HCT116 (cell line): ENCODE results near the gene STAG1. TPM values are rescaled to one million over a fixed set of nuclear protein-coding genes. Genes with fewer than 3 reads are reported as not detected.
"Not testable (repeated sequence)": the region's sequence is repeated elsewhere in the genome, so short reads cannot be mapped to it uniquely, and the experiment has no call there.

Experiments
- ATAC-seq: fragments of 200-7000 bp; cut with Tn5 transposase; 2 replicates; pipeline ENCODE4 v1.9.1; 2020; ENCODE audit warnings: mild to moderate bottlenecking, moderate library complexity
- BruUV-seq: library from RNA; stranded (reverse); fragments of 400-500 nt; replicated peaks from 2 replicates; lab custom pipeline; 2021; lab: Mats Ljungman, UMichigan
- CTCF ChIA-PET: fragments of 300-600 bp; sonication (Branson Sonifier 250); formaldehyde crosslinking; loops from one replicate; lab custom pipeline; 2021; ENCODE audit warnings: antibody characterized with exemption; lab: Charles Lee
- POLR2A ChIA-PET: fragments of 300-600, 350-600 bp; sonication (Branson Sonifier 250); formaldehyde crosslinking; loops from one replicate; lab custom pipeline; 2021; ENCODE audit warnings: antibody characterized with exemption; lab: Charles Lee
- RAD21 ChIA-PET, 2 experiments: fragments of 300-600 bp; sonication (Branson Sonifier 250); formaldehyde crosslinking; loops; one replicate each; lab custom pipeline; 2023; ENCODE audit warnings: low total read pairs in 2 of 2; ENCODE audit not compliant: uncharacterized antibody in 2 of 2, unreplicated experiment in 2 of 2, low non-redundant PET in 1 of 2; lab: Charles Lee
- DNase-seq: peaks from one replicate; pipeline ENCODE4 v3.0.0-alpha.2; 2010; ENCODE audit warnings: low read depth, low spot score
- H2AFZ ChIP-seq: fragments of 200-600 bp; shearing (Covaris generic), sonication (generic); 2 replicates; pipeline ENCODE4 v1.6.1; 2017; ENCODE audit warnings: low read depth, mixed run types, mixed read lengths, antibody characterized with exemption, low read length; ENCODE audit not compliant: poor library complexity, severe bottlenecking
- H3K27ac ChIP-seq: 2 replicates; pipeline ENCODE4 v1.5.1; 2012; ENCODE audit warnings: low read depth, low read length
- H3K27me3 ChIP-seq: fragments of 200-600 bp; sonication (generic); 2 replicates; pipeline ENCODE4 v1.6.1; 2016; ENCODE audit warnings: mixed run types, low read length, mixed read lengths; ENCODE audit not compliant: insufficient read depth
- H3K36me3 ChIP-seq, 2 experiments: fragments of 200-500 bp in 1 of 2; fragments of 200-600 bp in 1 of 2; sonication (Bioruptor generic) in 1 of 2; sonication (generic) in 1 of 2; 2 replicates each; pipeline versions ENCODE4 v1.5.1 to v1.6.1; 2014 to 2016; ENCODE audit warnings: low read length in 2 of 2, inconsistent platforms in 1 of 2, mixed read lengths in 1 of 2, mixed run types in 1 of 2; ENCODE audit not compliant: insufficient read depth in 2 of 2, control insufficient read depth in 1 of 2
- H3K4me1 ChIP-seq, 2 experiments: fragments of 200-600 bp in 1 of 2; sonication (generic) in 1 of 2; 2 replicates each; pipeline versions ENCODE4 v1.5.1 to v1.6.1; 2012 to 2017; ENCODE audit warnings: low read length in 2 of 2, inconsistent platforms in 1 of 2, mild to moderate bottlenecking in 1 of 2, mixed read lengths in 1 of 2, mixed run types in 1 of 2, moderate library complexity in 1 of 2; ENCODE audit not compliant: insufficient read depth in 2 of 2, control insufficient read depth in 1 of 2
- H3K4me2 ChIP-seq: fragments of 200-600 bp; sonication (generic); 2 replicates; pipeline ENCODE4 v1.6.1; 2017; ENCODE audit warnings: mixed run types, low read length, mixed read lengths
- H3K4me3 ChIP-seq, 2 experiments: fragments of 200-600 bp in 1 of 2; sonication (generic) in 1 of 2; replicated peaks in 1 of 2; 2 replicates each; pipeline ENCODE4 v1.5.1; 2011 to 2016; ENCODE audit warnings: low read length in 2 of 2, control low read depth in 1 of 2, low read depth in 1 of 2, mild to moderate bottlenecking in 1 of 2, mixed read lengths in 1 of 2, mixed run types in 1 of 2
- H3K79me2 ChIP-seq: fragments of 200-600 bp; sonication (generic); 2 replicates; pipeline ENCODE4 v1.6.1; 2017; ENCODE audit warnings: mild to moderate bottlenecking, mixed run types, low read length, moderate library complexity, mixed read lengths; ENCODE audit not compliant: insufficient read depth
- H3K9ac ChIP-seq: fragments of 200-600 bp; sonication (generic); 2 replicates; pipeline ENCODE4 v1.6.1; 2016; ENCODE audit warnings: low read length, mixed read lengths
- H3K9me2 ChIP-seq: fragments of 200-600 bp; sonication (generic), shearing (Covaris generic); 2 replicates; pipeline ENCODE4 v1.6.1; 2017; ENCODE audit warnings: mixed run types, mild to moderate bottlenecking, moderate library complexity; ENCODE audit not compliant: insufficient read depth
- H3K9me3 ChIP-seq, 2 experiments: fragments of 200-500 bp in 1 of 2; fragments of 200-600 bp in 1 of 2; sonication (Bioruptor generic) in 1 of 2; sonication (generic) in 1 of 2; 2 replicates each; pipeline ENCODE4 v1.6.1; 2014 to 2017; ENCODE audit warnings: low read length in 2 of 2, mixed read lengths in 2 of 2, inconsistent platforms in 1 of 2, low read depth in 1 of 2, mild to moderate bottlenecking in 1 of 2, mixed run types in 1 of 2, moderate library complexity in 1 of 2; ENCODE audit not compliant: control insufficient read depth in 1 of 2, insufficient read depth in 1 of 2
- H4K20me1 ChIP-seq: fragments of 200-600 bp; sonication (generic), shearing (Covaris generic); 2 replicates; pipeline ENCODE4 v1.6.1; 2017; ENCODE audit warnings: mixed run types, mild to moderate bottlenecking, moderate library complexity; ENCODE audit not compliant: insufficient read depth
- ELF1 ChIP-seq: IDR thresholded peaks from 2 replicates; pipeline ENCODE4 v1.6.1; 2012; ENCODE audit warnings: low read depth, borderline replicate concordance
- EZH2phosphoT487 ChIP-seq: fragments of 200-600 bp; IDR thresholded peaks from 2 replicates; pipeline ENCODE4 v1.6.1; 2018; ENCODE audit warnings: antibody characterized with exemption, borderline replicate concordance
- FOSL1 ChIP-seq: IDR thresholded peaks from 2 replicates; pipeline ENCODE4 v1.6.1; 2012; ENCODE audit warnings: low read depth
- POLR2AphosphoS5 ChIP-seq: IDR thresholded peaks from 2 replicates; pipeline ENCODE4 v1.6.1; 2011; ENCODE audit warnings: mild to moderate bottlenecking, low read depth, low read length, moderate library complexity
- RAD21 ChIP-seq: IDR thresholded peaks from 2 replicates; pipeline ENCODE4 v1.6.1; 2012; ENCODE audit warnings: low read depth, mild to moderate bottlenecking
- SIN3A ChIP-seq: IDR thresholded peaks from 2 replicates; pipeline ENCODE4 v1.6.1; 2012; ENCODE audit warnings: low read depth
- SP1 ChIP-seq: IDR thresholded peaks from 2 replicates; pipeline ENCODE4 v1.6.1; 2012; ENCODE audit warnings: low read depth
- YY1 ChIP-seq: IDR thresholded peaks from 2 replicates; pipeline ENCODE4 v1.6.1; 2011; ENCODE audit warnings: low read length, low read depth, moderate library complexity, mild to moderate bottlenecking; ENCODE audit not compliant: insufficient replicate concordance; ENCODE audit errors: extremely low read depth
- ZFX ChIP-seq: fragments of 450-650 bp; IDR thresholded peaks from 2 replicates; pipeline ENCODE4 v1.6.1; 2017
- ZNF274 ChIP-seq: fragments of 200-500 bp; sonication (Bioruptor generic); IDR thresholded peaks from 2 replicates; pipeline ENCODE4 v1.6.1; 2014; ENCODE audit warnings: mild to moderate bottlenecking, low read depth, low read length, inconsistent platforms
- intact Hi-C: fragments of 100-400 bp; cut with micrococcal nuclease; formaldehyde crosslinking; loops from 2 replicates; pipeline ENCODE4 v1.10.0; 2022
- total RNA-seq: library from RNA; stranded (reverse); gene quantifications from one replicate; pipeline ENCODE4 v1.2.1, GENCODE V29; 2021; ENCODE audit not compliant: unreplicated experiment
- TF ChIP-seq, protein P1 (sequence below), 3 experiments: fragments of 200-600 bp in 1 of 3; sonication (generic) in 1 of 3; IDR thresholded peaks in 2 of 3; conservative IDR thresholded peaks in 1 of 3; 2 replicates each; pipeline ENCODE4 v1.5.1; 2012 to 2017; ENCODE audit warnings: low read depth in 2 of 3, low read length in 2 of 3, antibody characterized with exemption in 1 of 3, borderline replicate concordance in 1 of 3, control low read depth in 1 of 3, mild to moderate bottlenecking in 1 of 3, mixed read lengths in 1 of 3, mixed run types in 1 of 3, moderate library complexity in 1 of 3; ENCODE audit not compliant: insufficient read depth in 1 of 3
- TF ChIP-seq, protein P2 (sequence below): IDR thresholded peaks from 2 replicates; pipeline ENCODE4 v1.6.1; 2012
- TF ChIP-seq, protein P3 (sequence below): IDR thresholded peaks from 2 replicates; pipeline ENCODE4 v1.6.1; 2012

The STAG1 gene
- total RNA-seq, 1 experiment from 2014 or later, result 29.4 TPM

DNA sequence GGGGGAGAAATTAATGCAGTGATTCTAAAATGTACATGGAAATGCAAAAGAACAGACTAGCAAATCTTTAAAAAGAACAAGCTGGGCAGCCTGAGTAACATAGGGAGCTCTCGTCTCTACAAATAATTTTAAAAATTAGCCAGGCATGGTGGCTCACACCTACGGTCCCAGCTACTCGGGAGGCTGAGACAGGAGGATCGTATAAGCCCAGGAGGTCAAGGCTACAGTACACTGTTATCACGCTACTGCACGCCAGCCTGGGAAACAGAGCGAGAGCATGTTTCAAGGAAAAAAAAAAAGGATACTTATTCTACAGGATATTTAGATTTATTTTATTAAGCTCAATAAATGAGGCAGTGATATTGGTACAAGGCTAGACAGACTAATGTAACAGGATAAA, 40.9 kb downstream of the STAG1 start (continued):
- TF ChIP-seq ZNF274, result no peak
- TF ChIP-seq RAD21, result no peak
- TF ChIP-seq, protein P1, sequence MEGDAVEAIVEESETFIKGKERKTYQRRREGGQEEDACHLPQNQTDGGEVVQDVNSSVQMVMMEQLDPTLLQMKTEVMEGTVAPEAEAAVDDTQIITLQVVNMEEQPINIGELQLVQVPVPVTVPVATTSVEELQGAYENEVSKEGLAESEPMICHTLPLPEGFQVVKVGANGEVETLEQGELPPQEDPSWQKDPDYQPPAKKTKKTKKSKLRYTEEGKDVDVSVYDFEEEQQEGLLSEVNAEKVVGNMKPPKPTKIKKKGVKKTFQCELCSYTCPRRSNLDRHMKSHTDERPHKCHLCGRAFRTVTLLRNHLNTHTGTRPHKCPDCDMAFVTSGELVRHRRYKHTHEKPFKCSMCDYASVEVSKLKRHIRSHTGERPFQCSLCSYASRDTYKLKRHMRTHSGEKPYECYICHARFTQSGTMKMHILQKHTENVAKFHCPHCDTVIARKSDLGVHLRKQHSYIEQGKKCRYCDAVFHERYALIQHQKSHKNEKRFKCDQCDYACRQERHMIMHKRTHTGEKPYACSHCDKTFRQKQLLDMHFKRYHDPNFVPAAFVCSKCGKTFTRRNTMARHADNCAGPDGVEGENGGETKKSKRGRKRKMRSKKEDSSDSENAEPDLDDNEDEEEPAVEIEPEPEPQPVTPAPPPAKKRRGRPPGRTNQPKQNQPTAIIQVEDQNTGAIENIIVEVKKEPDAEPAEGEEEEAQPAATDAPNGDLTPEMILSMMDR (IDR thresholded peaks at IDR 0.05 in 2 of 3, conservative IDR thresholded peaks at IDR 0.05 in 1 of 3; ENCODE audit: borderline replicate concordance in 1 of 3, insufficient read depth in 1 of 3, low read depth in 2 of 3, low read length in 2 of 3), result no peak
- no peak for TF ChIP-seq YY1
- TF ChIP-seq, protein P2, sequence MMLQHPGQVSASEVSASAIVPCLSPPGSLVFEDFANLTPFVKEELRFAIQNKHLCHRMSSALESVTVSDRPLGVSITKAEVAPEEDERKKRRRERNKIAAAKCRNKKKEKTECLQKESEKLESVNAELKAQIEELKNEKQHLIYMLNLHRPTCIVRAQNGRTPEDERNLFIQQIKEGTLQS, result no peak
- TF ChIP-seq ZFX, result no peak
- no peak for TF ChIP-seq EZH2phosphoT487
- TF ChIP-seq FOSL1, result no peak
- no peak for TF ChIP-seq SP1
- TF ChIP-seq, protein P3, sequence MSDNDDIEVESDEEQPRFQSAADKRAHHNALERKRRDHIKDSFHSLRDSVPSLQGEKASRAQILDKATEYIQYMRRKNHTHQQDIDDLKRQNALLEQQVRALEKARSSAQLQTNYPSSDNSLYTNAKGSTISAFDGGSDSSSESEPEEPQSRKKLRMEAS, result no peak
- TF ChIP-seq SIN3A, result no peak
- no peak for TF ChIP-seq POLR2AphosphoS5
- no peak for TF ChIP-seq ELF1

DNA sequence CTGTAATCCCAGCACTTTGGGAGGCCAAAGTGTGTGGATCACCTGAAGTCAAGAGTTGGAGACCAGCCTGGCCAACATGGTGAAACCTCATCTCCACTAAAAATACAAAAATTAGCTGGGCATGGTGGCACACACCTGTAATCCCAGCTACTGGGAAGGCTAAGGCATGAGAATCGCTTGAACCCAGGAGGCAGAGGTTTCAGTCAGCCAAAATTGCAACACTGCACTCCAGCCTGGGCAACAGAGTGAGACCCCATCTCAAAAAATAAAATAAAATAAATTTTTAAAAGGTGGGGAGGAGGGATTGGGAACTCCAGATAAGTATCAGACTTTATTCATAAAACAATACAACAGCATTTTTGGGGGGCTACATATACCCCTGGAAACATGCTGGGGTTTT, 42.4 kb downstream of the STAG1 start:
- ATAC-seq, H3K9ac ChIP-seq, H3K9me3 ChIP-seq, RAD21 ChIA-PET, H2AFZ ChIP-seq, DNase-seq, intact Hi-C loops, CTCF ChIA-PET, H3K9me2 ChIP-seq, H4K20me1 ChIP-seq, H3K4me2 ChIP-seq, H3K4me3 ChIP-seq, H3K4me1 ChIP-seq, H3K27me3 ChIP-seq, BruUV-seq, H3K36me3 ChIP-seq, H3K27ac ChIP-seq, POLR2A ChIA-PET: not testable (repeated sequence)
- peaks cover 94% of the 10 kb centered on the region for H3K79me2 ChIP-seq
